Testis (tissue), 3 donors: ENCODE results near the gene PARD6B. TPM values are rescaled to one million over a fixed set of nuclear protein-coding genes. Genes with fewer than 3 reads are reported as not detected.
A peak's percentile ranks its signal among the peaks of the same experiment; 100 is the strongest.

Experiments used
- DNase-seq: peaks from one replicate; pipeline ENCODE4 v3.0.0-alpha.2; 2019
- H3K27ac ChIP-seq, 2 donors: fragments of 200-600 bp; sonication (generic); one replicate each; pipeline ENCODE4 v1.5.1; 2019
- H3K27me3 ChIP-seq: fragments of 200-600 bp; sonication (generic); one replicate; pipeline ENCODE4 v1.5.1; 2019
- H3K36me3 ChIP-seq: fragments of 200-600 bp; sonication (generic); one replicate; pipeline ENCODE4 v1.5.1; 2017; ENCODE audit warnings: low read depth; ENCODE audit errors: missing control alignments
- H3K4me1 ChIP-seq: fragments of 200-600 bp; sonication (generic); one replicate; pipeline ENCODE4 v1.5.1; 2019
- H3K4me3 ChIP-seq, 2 donors: fragments of 200-600 bp; sonication (generic); one replicate each; pipeline ENCODE4 v1.5.1; 2017 to 2019
- H3K9me3 ChIP-seq: fragments of 200-600 bp; sonication (generic); one replicate; pipeline ENCODE4 v1.5.1; 2017
- CTCF ChIP-seq, 3 experiments: fragments of 450-650 bp in 2 of 3; fragments of 200-600 bp in 1 of 3; sonication (generic) in 1 of 3; IDR thresholded peaks; one replicate each; pipeline ENCODE4 v1.5.1; 2016 to 2019; ENCODE audit warnings: antibody characterized with exemption in 3 of 3, mild to moderate bottlenecking in 2 of 3, moderate library complexity in 1 of 3
- POLR2A ChIP-seq: fragments of 450-650 bp; IDR thresholded peaks from one replicate; pipeline ENCODE4 v1.6.1; 2017; ENCODE audit warnings: antibody characterized with exemption, mild to moderate bottlenecking, moderate library complexity
- WGBS, 2 donors: methylation state at CpG; one replicate each; pipeline ENCODE4 v1.1.5; 2018; 5-methylcytosine and 5-hydroxymethylcytosine counted together
- intact Hi-C: fragments of 100-400 bp; cut with DNase I; formaldehyde crosslinking; loops from one replicate; pipeline ENCODE4 v1.15.1; 2023; ENCODE audit warnings: low total_unique reads
- polyA plus RNA-seq: library from polyadenylated mRNA; stranded (reverse); fragments of 350-450 nt; fragmentation: Illumina TruSeq; extraction: RNeasy Lipid Tissue Mini Kit (QIAGEN cat#74804); gene quantifications from one replicate; pipeline ENCODE4 v1.2.3, GENCODE V29; 2014; ENCODE audit warnings: low read depth, low replicate concordance; ENCODE audit not compliant: insufficient read depth
- total RNA-seq, 2 donors: library from RNA; depleted of rRNA; stranded (reverse); fragments of >200 nt; gene quantifications; one replicate each; pipeline ENCODE4 v1.2.3, GENCODE V29; 2016

Gene PARD6B
- total and polyA plus RNA-seq, 3 donors from 2014 or later, result 3.8 to 17.0 (median 15.4) TPM

- intact Hi-C loops, result no loop called here
- DNase-seq, result no peak
- H3K4me1 ChIP-seq, result peaks cover 46% of the 10 kb centered on the region
Measured at GRCh38 chr20:50724112-50724725, 7.2 kb upstream of the PARD6B start.

GRCh38 chr20:50724851-50725723, 6.3 kb upstream of the PARD6B start:
- intact Hi-C loops, result no loop called here
- Histone ChIP-seq H3K27me3 (no peaks in the 10 kb centered on the region), H3K4me3 (no peak overlapping the region), H3K4me1 (peaks cover 46% of the 10 kb centered on the region), H3K36me3 (no peaks in the 10 kb centered on the region), H3K9me3 (no peaks in the 10 kb centered on the region), H3K27ac (peak overlapping the region; percentile 67 to 87)
- 44 to 52% methylated on average over 14 of the region's 14 CpGs for WGBS, 2 donors
- TF ChIP-seq CTCF (IDR thresholded peaks at IDR 0.05) (no peak), POLR2A (no peak)
- peak; percentile 95 for DNase-seq

More at GRCh38 chr20:50724112-50724725, 7.2 kb upstream of the PARD6B start:
- Histone ChIP-seq H3K27me3 (no peaks in the 10 kb centered on the region), H3K4me3 (no peak overlapping the region), H3K9me3 (no peaks in the 10 kb centered on the region), H3K36me3 (no peaks in the 10 kb centered on the region), H3K27ac (peak overlapping the region; percentile 67 to 87)
- TF ChIP-seq POLR2A (no peak), CTCF (IDR thresholded peaks at IDR 0.05) (no peak)
- 78 to 89% methylated on average over 6 to 7 of the region's 7 CpGs for WGBS, 2 donors

- no peak for DNase-seq
- Histone ChIP-seq H3K36me3 (no peaks in the 10 kb centered on the region), H3K4me1 (peaks cover 46% of the 10 kb centered on the region)
Measured at GRCh38 chr20:50725724-50726005, 5.7 kb upstream of the PARD6B start.

GRCh38 chr20:50726955-50727791, 4.2 kb upstream of the PARD6B start:
- H3K9me3 ChIP-seq, result no peaks in the 10 kb centered on the region
- peak; percentile 6 for DNase-seq
- no peak for TF ChIP-seq CTCF (IDR thresholded peaks at IDR 0.05)
- TF ChIP-seq POLR2A, result no peak
- H3K4me1 ChIP-seq, result peaks cover 36% of the 10 kb centered on the region
- WGBS, 2 donors, result 76 to 80% methylated on average over 4 of the region's 4 CpGs
- H3K27me3 ChIP-seq, result no peaks in the 10 kb centered on the region
- H3K27ac ChIP-seq, result peak overlapping the region in 1 of 2 donors; percentile 4
- no peaks in the 10 kb centered on the region for H3K36me3 ChIP-seq
- intact Hi-C loops, result no loop called here
- no peak overlapping the region for H3K4me3 ChIP-seq

More at GRCh38 chr20:50725724-50726005, 5.7 kb upstream of the PARD6B start:
- no peak for TF ChIP-seq POLR2A
- no peak for TF ChIP-seq CTCF (IDR thresholded peaks at IDR 0.05)
- no peaks in the 10 kb centered on the region for H3K9me3 ChIP-seq
- intact Hi-C loops, result no loop called here
- WGBS, 2 donors, result 85 to 89% methylated on average over 10 of the region's 10 CpGs
- H3K27ac ChIP-seq, result peak overlapping the region; percentile 67 to 87
- no peak overlapping the region for H3K4me3 ChIP-seq
- H3K27me3 ChIP-seq, result no peaks in the 10 kb centered on the region
